SK-N-SH treated with all-trans-retinoic acid at 6 μM for 48 hours (cell line): ENCODE measurements around the gene XRCC3.

Source experiments
- ATAC-seq: fragments of 200-7000 bp; cut with Tn5 transposase; 3 replicates; pipeline ENCODE4 v1.9.1; 2020; ENCODE audit warnings: mild to moderate bottlenecking, moderate library complexity
- ARNTL ChIP-seq: fragments of 450-650 bp; formaldehyde crosslinking; IDR thresholded peaks from 2 replicates; pipeline ENCODE4 v1.5.0; 2020; ENCODE audit warnings: low read depth, mild to moderate bottlenecking, moderate library complexity, borderline replicate concordance
- BACH2 ChIP-seq: fragments of 250-450 bp; sonication (Bioruptor Pico); IDR thresholded peaks from 2 replicates; pipeline ENCODE4 v1.9.0; 2021; ENCODE audit warnings: mild to moderate bottlenecking, borderline replicate concordance
- CREB5 ChIP-seq: fragments of 250-450 bp; sonication (Bioruptor Pico); IDR thresholded peaks from 2 replicates; pipeline ENCODE4 v1.5.1; 2020; ENCODE audit warnings: low read depth, mild to moderate bottlenecking, moderate library complexity
- CSDC2 ChIP-seq: fragments of 250-450 bp; sonication (Bioruptor Pico); IDR thresholded peaks from 2 replicates; pipeline ENCODE4 v1.5.0; 2020; ENCODE audit warnings: mild to moderate bottlenecking, moderate library complexity
- CSRNP3 ChIP-seq: fragments of 250-450 bp; sonication (Bioruptor Pico); IDR thresholded peaks from 2 replicates; pipeline ENCODE4 v1.5.1; 2021; ENCODE audit warnings: mild to moderate bottlenecking, moderate library complexity
- GLIS3 ChIP-seq: fragments of 250-450 bp; sonication (Bioruptor Pico); IDR thresholded peaks from 2 replicates; pipeline ENCODE4 v1.5.0; 2020; ENCODE audit warnings: mild to moderate bottlenecking, moderate library complexity
- OSR1 ChIP-seq: fragments of 250-450 bp; sonication (Bioruptor Pico); IDR thresholded peaks from 2 replicates; pipeline ENCODE4 v1.8.0; 2022; ENCODE audit warnings: moderate library complexity, mild to moderate bottlenecking, inconsistent platforms
- PATZ1 ChIP-seq: fragments of 250-450 bp; sonication (Bioruptor Pico); IDR thresholded peaks from 2 replicates; pipeline ENCODE4 v1.8.0; 2020; ENCODE audit warnings: mild to moderate bottlenecking, moderate library complexity, borderline replicate concordance
- POU6F1 ChIP-seq: fragments of 250-450 bp; sonication (Bioruptor Pico); IDR thresholded peaks from 2 replicates; pipeline ENCODE4 v1.8.0; 2021; ENCODE audit warnings: low read depth, mild to moderate bottlenecking, moderate library complexity, borderline replicate concordance
- PPARA ChIP-seq: fragments of 250-450 bp; sonication (Bioruptor Pico); IDR thresholded peaks from 2 replicates; pipeline ENCODE4 v1.5.0; 2020; ENCODE audit warnings: mild to moderate bottlenecking, borderline replicate concordance
- RARB ChIP-seq: fragments of 250-450 bp; sonication (Bioruptor Pico); IDR thresholded peaks from 2 replicates; pipeline ENCODE4 v1.8.0; 2021; ENCODE audit warnings: mild to moderate bottlenecking, moderate library complexity
- TCF4 ChIP-seq: fragments of 250-450 bp; sonication (Bioruptor Pico); IDR thresholded peaks from 2 replicates; pipeline ENCODE4 v1.8.0; 2021; ENCODE audit warnings: mild to moderate bottlenecking, moderate library complexity, borderline replicate concordance
- TOX ChIP-seq: fragments of 250-450 bp; sonication (Bioruptor Pico); IDR thresholded peaks from 2 replicates; pipeline ENCODE4 v1.8.0; 2021; ENCODE audit warnings: mild to moderate bottlenecking, moderate library complexity, borderline replicate concordance
- TSHZ2 ChIP-seq: fragments of 250-450 bp; sonication (Bioruptor Pico); IDR thresholded peaks from 2 replicates; pipeline ENCODE4 v1.5.0; 2020; ENCODE audit warnings: mild to moderate bottlenecking, moderate library complexity
- ZC3H10 ChIP-seq: fragments of 250-450 bp; sonication (Bioruptor Pico); IDR thresholded peaks from 2 replicates; pipeline ENCODE4 v1.5.1; 2021; ENCODE audit warnings: mild to moderate bottlenecking, moderate library complexity
- ZFP3 ChIP-seq: fragments of 250-450 bp; sonication (Bioruptor Pico); IDR thresholded peaks from 2 replicates; pipeline ENCODE4 v1.5.0; 2020; ENCODE audit warnings: mild to moderate bottlenecking, moderate library complexity
- ZFP30 ChIP-seq: fragments of 450-650 bp; formaldehyde crosslinking; IDR thresholded peaks from 2 replicates; pipeline ENCODE4 v1.5.0; 2022; ENCODE audit warnings: mild to moderate bottlenecking, moderate library complexity
- ZNF565 ChIP-seq: fragments of 450-650 bp; formaldehyde crosslinking; conservative IDR thresholded peaks from 2 replicates; pipeline ENCODE4 v1.5.0; 2020; ENCODE audit warnings: low read depth, mild to moderate bottlenecking, moderate library complexity

XRCC3 gene

GRCh38 chr14:103662591-103662990, 52.7 kb downstream of the XRCC3 start (continued):
- TF ChIP-seq TSHZ2 (CRISPR knock-in tag) = no peak

- TF ChIP-seq PPARA (CRISPR knock-in tag) = no peak
- TF ChIP-seq ARNTL = no peak
- TF ChIP-seq CSDC2 (CRISPR knock-in tag) = no peak
- TF ChIP-seq OSR1 (CRISPR knock-in tag) = no peak
- TF ChIP-seq TCF4 (CRISPR knock-in tag) = no peak
- no peak for TF ChIP-seq RARB
- no peak for TF ChIP-seq GLIS3 (CRISPR knock-in tag)
- TF ChIP-seq TSHZ2 (CRISPR knock-in tag) = no peak
- TF ChIP-seq POU6F1 (CRISPR knock-in tag) = no peak
- TF ChIP-seq BACH2 (CRISPR knock-in tag) = no peak
- TF ChIP-seq CREB5 (CRISPR knock-in tag) = no peak
- no peak for TF ChIP-seq ZFP3 (CRISPR knock-in tag)
- TF ChIP-seq CSRNP3 = no peak
- no peak for TF ChIP-seq ZFP30 (CRISPR knock-in tag)
- no peak for TF ChIP-seq PATZ1 (CRISPR knock-in tag)
- TF ChIP-seq TOX (CRISPR knock-in tag) = no peak
- ATAC-seq = no peak
These were observed 53.2 kb downstream of the XRCC3 start for GRCh38 chr14:103662029-103662428.

- TF ChIP-seq ARNTL (no peak), TOX (CRISPR knock-in tag) (no peak), RARB (no peak), ZC3H10 (CRISPR knock-in tag) (no peak), TSHZ2 (CRISPR knock-in tag) (no peak), ZFP3 (CRISPR knock-in tag) (no peak), PPARA (CRISPR knock-in tag) (no peak), CREB5 (CRISPR knock-in tag) (no peak), ZNF565 (no peak), GLIS3 (CRISPR knock-in tag) (no peak), CSDC2 (CRISPR knock-in tag) (no peak)
- no peak for ATAC-seq
These were observed 55.6 kb downstream of the XRCC3 start for GRCh38 chr14:103659631-103660030.
